Neuronal stem cell (in vitro differentiated cells): ENCODE results near the gene CLBA1.

ENCODE experiments used
- DNase-seq: peaks from one replicate; pipeline ENCODE4 v3.0.0-alpha.2; 2013; ENCODE audit warnings: low spot score
- H2AFZ ChIP-seq: one replicate; pipeline ENCODE4 v1.6.1; 2013; ENCODE audit warnings: mild to moderate bottlenecking, low read length, inconsistent platforms
- H2AK5ac ChIP-seq: 2 replicates; pipeline ENCODE4 v1.6.1; 2013; ENCODE audit warnings: low read depth, mild to moderate bottlenecking, inconsistent platforms, low read length, moderate library complexity, mixed read lengths
- H2BK120ac ChIP-seq: 2 replicates; pipeline ENCODE4 v1.6.1; 2013; ENCODE audit warnings: low read depth, mild to moderate bottlenecking, inconsistent platforms, low read length, moderate library complexity, mixed read lengths
- H2BK12ac ChIP-seq: one replicate; pipeline ENCODE4 v1.6.1; 2013; ENCODE audit warnings: low read length, inconsistent platforms
- H2BK15ac ChIP-seq: 2 replicates; pipeline ENCODE4 v1.6.1; 2013; ENCODE audit warnings: mild to moderate bottlenecking, low read length, inconsistent platforms, mixed read lengths
- H2BK5ac ChIP-seq: one replicate; pipeline ENCODE4 v1.6.1; 2013; ENCODE audit warnings: inconsistent platforms, mild to moderate bottlenecking, low read length, moderate library complexity
- H3K14ac ChIP-seq: one replicate; pipeline ENCODE4 v1.6.1; 2013; ENCODE audit warnings: low read length, inconsistent platforms
- H3K18ac ChIP-seq: 2 replicates; pipeline ENCODE4 v1.6.1; 2013; ENCODE audit warnings: low read length, inconsistent platforms
- H3K23ac ChIP-seq: 2 replicates; pipeline ENCODE4 v1.6.1; 2013; ENCODE audit warnings: low read depth, mild to moderate bottlenecking, mixed read lengths, low read length, inconsistent platforms; ENCODE audit not compliant: poor library complexity
- H3K27ac ChIP-seq: replicated peaks from 3 replicates; pipeline ENCODE4 v1.5.1; 2013; ENCODE audit warnings: low read length, inconsistent platforms
- H3K27me3 ChIP-seq, 3 experiments: 2 replicates each; pipeline ENCODE4 v1.6.1; 2013; ENCODE audit warnings: low read length in 3 of 3, mild to moderate bottlenecking in 2 of 3, inconsistent platforms in 1 of 3, low read depth in 1 of 3, mixed read lengths in 1 of 3, moderate library complexity in 1 of 3; ENCODE audit not compliant: control insufficient read depth in 3 of 3, insufficient read depth in 3 of 3
- H3K36me3 ChIP-seq, 2 donors: replicated peaks in 1 of 2; 2 replicates each; pipeline ENCODE4 v1.6.1; 2013; ENCODE audit warnings: low read length in 2 of 2; ENCODE audit not compliant: control insufficient read depth in 2 of 2, insufficient read depth in 2 of 2
- H3K4ac ChIP-seq: 2 replicates; pipeline ENCODE4 v1.6.1; 2013; ENCODE audit warnings: inconsistent platforms, mild to moderate bottlenecking, low read length, moderate library complexity
- H3K4me1 ChIP-seq, 2 donors: 1 replicate in 1 of 2; 2 replicates in 1 of 2; pipeline ENCODE4 v1.6.1; 2013; ENCODE audit warnings: low read length in 2 of 2, low read depth in 1 of 2; ENCODE audit not compliant: control insufficient read depth in 2 of 2, insufficient read depth in 1 of 2
- H3K4me2 ChIP-seq: one replicate; pipeline ENCODE4 v1.6.1; 2013; ENCODE audit warnings: mild to moderate bottlenecking, low read length, inconsistent platforms; ENCODE audit not compliant: insufficient read depth, poor library complexity, severe bottlenecking
- H3K4me3 ChIP-seq, 2 donors: 2 replicates each; pipeline ENCODE4 v1.5.1; 2013; ENCODE audit warnings: low read length in 2 of 2, mild to moderate bottlenecking in 2 of 2, inconsistent platforms in 1 of 2, moderate library complexity in 1 of 2
- H3K79me1 ChIP-seq: one replicate; pipeline ENCODE4 v1.6.1; 2013; ENCODE audit warnings: low read depth, mild to moderate bottlenecking, inconsistent platforms, low read length, moderate library complexity
- H3K9ac ChIP-seq: one replicate; pipeline ENCODE4 v1.6.1; 2013; ENCODE audit warnings: mild to moderate bottlenecking, low read depth, low read length, inconsistent platforms; ENCODE audit not compliant: poor library complexity
- H3K9me3 ChIP-seq, 2 donors: replicated peaks in 1 of 2; 2 replicates each; pipeline versions ENCODE3 to v1.6.1; 2013; ENCODE audit warnings: low read length in 2 of 2, mild to moderate bottlenecking in 2 of 2, inconsistent platforms in 1 of 2, low read depth in 1 of 2, mixed read lengths in 1 of 2, moderate library complexity in 1 of 2; ENCODE audit not compliant: control insufficient read depth in 2 of 2, insufficient read depth in 1 of 2
- H4K8ac ChIP-seq: one replicate; pipeline ENCODE4 v1.6.1; 2013; ENCODE audit warnings: low read depth, mild to moderate bottlenecking, inconsistent platforms, low read length, moderate library complexity
- H4K91ac ChIP-seq: one replicate; pipeline ENCODE4 v1.6.1; 2013; ENCODE audit warnings: low read length, low read depth, mild to moderate bottlenecking, inconsistent platforms; ENCODE audit not compliant: poor library complexity
- WGBS, 2 donors: extraction: QIAGEN DNeasy Blood & Tissue Kit; methylation state at CpG; one replicate each; pipeline ENCODE4 v1.1.7; 2013; ENCODE audit warnings: missing lambda C conversion rate in 2 of 2, mixed read lengths in 1 of 2; ENCODE audit not compliant: insufficient read length in 2 of 2, insufficient replicate concordance in 1 of 2; ENCODE audit errors: extremely low coverage in 2 of 2; 5-methylcytosine and 5-hydroxymethylcytosine counted together

The CLBA1 gene

DNA sequence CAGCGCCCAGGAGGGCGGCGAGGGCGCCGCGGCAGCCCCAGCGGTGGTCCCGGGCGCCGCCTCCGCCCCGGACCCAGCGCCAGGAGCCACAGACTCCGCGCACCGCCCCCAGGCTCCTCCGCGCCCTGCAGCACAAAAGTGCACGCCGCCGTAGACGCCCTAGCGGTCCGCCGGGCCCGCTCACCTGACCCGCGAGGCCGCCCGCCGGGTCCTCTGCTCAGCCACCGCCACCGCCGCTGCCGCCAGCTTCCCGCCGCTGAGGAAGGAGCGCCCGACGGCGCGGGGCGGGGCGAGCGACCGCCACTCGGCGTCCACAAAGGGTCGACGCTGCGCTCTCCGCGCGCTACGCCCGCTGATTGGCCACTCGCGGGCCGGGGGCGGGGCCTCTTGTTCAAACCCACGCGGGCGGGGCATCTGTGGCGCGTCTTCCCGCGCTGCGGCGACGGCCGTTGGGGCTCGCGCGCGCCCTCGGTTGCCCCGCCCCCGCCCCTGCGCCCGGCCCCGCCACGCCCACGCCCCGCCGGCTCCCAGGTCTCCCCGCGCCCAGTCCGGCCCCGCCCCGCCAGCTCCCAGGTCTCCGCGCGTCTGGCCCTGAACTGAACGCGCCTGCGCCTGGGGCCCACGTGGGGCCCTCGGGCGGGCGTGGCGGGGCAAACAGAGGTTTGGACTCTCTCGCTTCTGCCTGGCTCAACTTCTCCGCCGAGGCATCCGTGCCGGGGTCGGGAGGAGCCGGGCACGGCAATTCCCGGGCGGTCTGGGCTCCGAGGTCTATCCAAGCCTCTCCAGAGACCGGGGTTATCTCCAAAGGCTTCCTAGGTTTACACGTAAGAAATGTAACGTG, 35.4 kb downstream of the CLBA1 start, which contains the start of gene CDCA4:
CDCA4 (minus strand) TSS at position 269 of the 841 bp plus-strand sequence. CDS start 9,154 bp downstream, outside the sequence.
- H2BK5ac ChIP-seq = peak within 1 kb of the TSS; percentile 91
- peak within 1 kb of the TSS; percentile 39 for H3K4ac ChIP-seq
- no peak within 1 kb of the TSS for H4K8ac ChIP-seq
- peak within 1 kb of the TSS; percentile 94 for H3K23ac ChIP-seq
- peak; percentile 98 for DNase-seq
- no CpG with 5 or more reads among the region's 115 CpGs for WGBS, 2 donors
- H4K91ac ChIP-seq = no peak within 1 kb of the TSS
- H3K14ac ChIP-seq = peak within 1 kb of the TSS; percentile 92
- H3K27ac ChIP-seq = peak within 1 kb of the TSS; percentile 92
- no peak within 1 kb of the TSS for H2BK120ac ChIP-seq
- peak within 1 kb of the TSS; percentile 86 for H2BK15ac ChIP-seq
- peak within 1 kb of the TSS; percentile 95 for H2AK5ac ChIP-seq
- no peaks in the 10 kb centered on the region for H3K9me3 ChIP-seq
- peaks cover 3% of the 10 kb centered on the region for H3K79me1 ChIP-seq
- H3K4me1 ChIP-seq = peaks cover 11 to 14% of the 10 kb centered on the region in 2 donors
- peak within 1 kb of the TSS; percentile 97 for H2AFZ ChIP-seq
- H3K9ac ChIP-seq = peak within 1 kb of the TSS; percentile 98
- peak within 1 kb of the TSS; percentile 63 for H3K4me2 ChIP-seq
- H2BK12ac ChIP-seq = no peak within 1 kb of the TSS
- H3K4me3 ChIP-seq = peak within 1 kb of the TSS; percentile 94 to 99
- H3K27me3 ChIP-seq = no peaks in the 10 kb centered on the region
- H3K18ac ChIP-seq = peak within 1 kb of the TSS; percentile 98
- peaks cover 9 to 37% of the 10 kb centered on the region in 2 donors for H3K36me3 ChIP-seq

DNA sequence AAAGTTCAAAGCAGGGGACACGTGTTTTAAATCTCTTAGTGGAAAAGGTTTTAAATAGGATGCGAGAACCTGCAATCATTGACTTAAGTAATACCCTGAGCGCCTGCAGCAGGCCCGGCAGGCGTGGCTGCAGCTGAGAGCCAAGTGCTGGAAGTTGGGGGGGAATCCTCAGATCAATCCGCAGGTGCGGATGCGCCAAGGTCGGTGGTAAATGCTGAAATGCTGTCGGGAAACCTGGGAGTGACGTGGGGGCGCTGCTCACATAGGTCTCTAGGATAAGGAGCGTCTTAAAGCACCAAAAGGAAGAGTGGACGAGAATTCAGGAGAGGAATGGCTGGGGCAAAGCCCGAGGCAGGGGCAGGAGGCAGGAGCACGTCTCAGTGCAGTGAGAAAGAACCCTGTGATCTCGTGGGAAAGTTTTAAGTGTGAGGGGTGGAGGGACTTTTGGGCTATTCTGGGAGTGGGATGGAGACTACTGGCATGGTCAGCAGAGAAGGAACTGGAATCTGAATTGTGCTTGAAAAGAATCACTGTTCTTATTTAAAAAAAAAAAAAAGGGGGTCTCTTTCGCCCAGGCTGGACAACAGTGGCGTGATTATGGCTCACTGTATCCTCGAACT, 36.2 kb downstream of the CLBA1 start:
- Histone ChIP-seq H2AK5ac (no peak overlapping the region), H3K4me3 (peak overlapping the region; percentile 86 to 92), H4K91ac (no peak overlapping the region), H3K4me1 (peaks cover 11 to 13% of the 10 kb centered on the region in 2 donors), H2BK12ac (no peak overlapping the region), H3K9ac (peak overlapping the region; percentile 60), H2BK120ac (no peak overlapping the region), H3K27ac (peak overlapping the region; percentile 81), H3K79me1 (peaks cover 3% of the 10 kb centered on the region), H4K8ac (no peak overlapping the region), H2BK5ac (no peak overlapping the region), H3K36me3 (peaks cover 9 to 29% of the 10 kb centered on the region in 2 donors), H2BK15ac (no peak overlapping the region), H3K14ac (peak overlapping the region; percentile 2), H3K18ac (peak overlapping the region; percentile 70), H3K23ac (no peak overlapping the region), H3K27me3 (no peaks in the 10 kb centered on the region), H2AFZ (peak overlapping the region; percentile 97), H3K9me3 (no peaks in the 10 kb centered on the region), H3K4me2 (peak overlapping the region; percentile 63), H3K4ac (no peak overlapping the region)
- no peak for DNase-seq
- no CpG with 5 or more reads among the region's 20 CpGs for WGBS, 2 donors

DNA sequence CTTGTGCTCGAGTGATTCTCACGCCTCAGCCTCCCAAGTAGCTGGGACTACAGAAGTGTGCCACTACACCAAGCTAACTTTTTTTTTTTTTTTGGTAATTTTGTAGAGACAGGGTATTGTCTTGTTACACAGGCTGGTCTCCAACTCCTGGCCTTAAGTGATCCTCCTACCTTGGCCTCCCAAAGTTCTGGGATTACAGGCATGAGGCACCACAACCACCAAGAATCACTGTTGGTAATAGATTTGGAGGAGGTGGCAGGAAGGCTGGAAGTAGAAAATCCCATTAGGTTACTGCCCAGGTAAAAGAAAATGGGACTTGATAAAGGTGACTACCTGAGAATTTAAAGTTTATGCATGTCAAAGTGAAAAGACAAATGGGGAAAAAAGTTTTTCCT, 36.7 kb downstream of the CLBA1 start:
- Histone ChIP-seq H3K23ac (no peak overlapping the region), H3K14ac (no peak overlapping the region), H3K4me1 (peaks cover 11 to 13% of the 10 kb centered on the region in 2 donors), H3K9ac (no peak overlapping the region), H3K27me3 (no peaks in the 10 kb centered on the region), H2AK5ac (no peak overlapping the region), H3K36me3 (peaks cover 9 to 26% of the 10 kb centered on the region in 2 donors), H3K9me3 (no peaks in the 10 kb centered on the region), H2BK120ac (no peak overlapping the region), H3K79me1 (peaks cover 3% of the 10 kb centered on the region), H4K8ac (no peak overlapping the region), H2BK5ac (no peak overlapping the region), H3K4me2 (no peak overlapping the region), H4K91ac (no peak overlapping the region), H3K27ac (no peak overlapping the region), H3K4me3 (peak overlapping the region in 1 of 2 donors; percentile 86), H3K4ac (no peak overlapping the region), H2BK12ac (no peak overlapping the region), H3K18ac (no peak overlapping the region), H2AFZ (no peak overlapping the region), H2BK15ac (no peak overlapping the region)
- no peak for DNase-seq
- WGBS, 2 donors = no CpG with 5 or more reads among the region's 2 CpGs

DNA sequence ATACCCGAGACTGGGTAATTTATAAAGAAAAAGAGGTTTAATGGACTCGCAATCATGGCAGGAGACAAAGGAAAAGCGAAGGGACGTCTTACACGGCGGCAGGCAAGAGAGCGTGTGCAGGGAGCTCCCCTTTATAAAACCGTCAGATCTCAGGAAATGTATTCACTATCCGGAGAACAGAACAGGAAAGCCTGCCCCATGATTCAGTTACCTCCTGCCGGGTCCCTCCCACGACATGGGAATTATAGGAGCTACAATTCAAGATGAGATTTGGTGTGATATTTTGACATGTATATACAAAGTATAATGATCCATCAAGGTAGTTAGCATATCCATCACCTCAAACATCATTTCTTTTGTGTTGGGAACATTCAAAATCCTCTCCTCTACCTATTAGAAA, 37.6 kb downstream of the CLBA1 start:
- Histone ChIP-seq H3K23ac (no peak overlapping the region), H3K9ac (no peak overlapping the region), H2AFZ (no peak overlapping the region), H4K91ac (no peak overlapping the region), H3K79me1 (peaks cover 3% of the 10 kb centered on the region), H3K4me1 (peaks cover 11 to 13% of the 10 kb centered on the region in 2 donors), H3K18ac (no peak overlapping the region), H2BK5ac (no peak overlapping the region), H4K8ac (no peak overlapping the region), H2BK15ac (no peak overlapping the region), H3K27me3 (no peaks in the 10 kb centered on the region), H3K4ac (no peak overlapping the region), H3K4me2 (no peak overlapping the region), H2AK5ac (no peak overlapping the region), H2BK120ac (no peak overlapping the region), H3K9me3 (no peaks in the 10 kb centered on the region), H3K4me3 (no peak overlapping the region), H3K14ac (no peak overlapping the region), H3K36me3 (peaks cover 7 to 20% of the 10 kb centered on the region in 2 donors), H2BK12ac (no peak overlapping the region), H3K27ac (no peak overlapping the region)
- no peak for DNase-seq
- WGBS, 2 donors = no CpG with 5 or more reads among the region's 11 CpGs
